Activated CD4-positive, alpha-beta T cell treated with anti-CD3 and anti-CD28 coated beads for 1 hour (primary cell): Measurements from ENCODE around the gene IFT52.
"Not testable (repeated sequence)": the region's sequence is repeated elsewhere in the genome, so short reads cannot be mapped to it uniquely, and the experiment has no call there.

Experiments used
- DNase-seq: peaks from one replicate; pipeline ENCODE4 v3.0.0-alpha.2; 2020

IFT52 gene

GRCh38 chr20:43568706-43569105 is 22.0 kb upstream of the IFT52 start:
- no peak for DNase-seq

GRCh38 chr20:43569282-43569681 is 21.5 kb upstream of the IFT52 start:
- no peak for DNase-seq

GRCh38 chr20:43570496-43570895 is 20.2 kb upstream of the IFT52 start:
- DNase-seq: no peak

- DNase-seq: no peak
Measured at GRCh38 chr20:43571310-43571709, 19.4 kb upstream of the IFT52 start.

- DNase-seq: no peak
Measured at GRCh38 chr20:43571771-43572170, 19.0 kb upstream of the IFT52 start.

DNA sequence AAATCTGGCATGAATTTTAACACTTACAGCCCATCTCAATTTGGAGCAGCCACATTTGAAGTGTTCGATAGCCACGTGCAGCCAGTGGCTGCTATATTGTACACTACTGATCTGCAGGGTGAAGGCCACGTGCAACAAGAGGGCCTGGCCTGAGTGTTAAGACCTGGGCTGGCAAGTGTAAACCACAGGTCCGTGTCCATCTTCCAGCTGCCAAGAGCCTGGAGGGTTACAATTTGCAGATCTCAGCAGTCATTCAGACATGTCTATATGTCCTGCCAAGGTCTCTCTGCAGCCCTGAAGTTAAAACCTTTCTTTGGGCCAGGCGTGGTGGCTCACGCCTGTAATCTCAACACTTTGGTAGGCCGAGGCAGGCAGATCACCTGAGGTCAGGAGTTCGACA is 17.8 kb upstream of the IFT52 start:
- DNase-seq: no peak

- DNase-seq: no peak
Measured at GRCh38 chr20:43576108-43576507, 14.6 kb upstream of the IFT52 start.

GRCh38 chr20:43579861-43580793 is 10.6 kb upstream of the IFT52 start:
- no peak for DNase-seq

DNA sequence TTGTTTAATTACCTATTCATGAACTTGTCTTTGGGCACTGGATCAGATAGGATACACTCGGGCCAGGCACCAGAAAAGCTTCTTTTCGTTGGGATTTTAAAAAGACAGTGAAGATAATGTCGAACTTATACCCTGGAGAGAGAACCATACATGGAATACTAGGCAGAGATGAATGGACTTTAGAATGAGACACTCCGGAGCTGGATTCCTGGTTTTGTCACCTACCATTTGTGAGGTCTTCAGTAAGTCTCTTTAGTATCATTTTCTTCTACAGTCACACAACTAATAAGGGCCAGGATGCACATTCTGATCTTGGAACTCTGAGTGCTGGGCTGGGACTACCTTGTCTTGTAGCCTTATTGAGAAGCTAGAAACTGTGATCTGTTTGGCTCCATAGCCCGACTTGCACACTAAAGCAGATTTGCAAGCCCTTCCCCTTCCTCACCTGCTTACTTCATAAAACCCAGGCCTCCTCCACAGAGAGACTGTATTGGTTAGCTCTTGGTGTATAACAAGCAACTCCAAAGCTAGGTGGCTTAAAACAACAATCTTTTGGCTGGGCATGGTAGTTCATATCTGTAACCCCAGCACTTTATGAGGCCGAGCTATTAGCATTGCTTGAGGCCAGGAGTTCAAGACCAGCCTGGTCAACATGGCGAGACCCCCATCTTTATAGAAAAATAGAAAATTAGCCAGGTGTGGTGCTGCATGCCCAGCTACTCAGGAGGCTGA is 7.4 kb upstream of the IFT52 start:
- no peak for DNase-seq

GRCh38 chr20:43583982-43584432 is 6.7 kb upstream of the IFT52 start:
- DNase-seq: no peak

DNA sequence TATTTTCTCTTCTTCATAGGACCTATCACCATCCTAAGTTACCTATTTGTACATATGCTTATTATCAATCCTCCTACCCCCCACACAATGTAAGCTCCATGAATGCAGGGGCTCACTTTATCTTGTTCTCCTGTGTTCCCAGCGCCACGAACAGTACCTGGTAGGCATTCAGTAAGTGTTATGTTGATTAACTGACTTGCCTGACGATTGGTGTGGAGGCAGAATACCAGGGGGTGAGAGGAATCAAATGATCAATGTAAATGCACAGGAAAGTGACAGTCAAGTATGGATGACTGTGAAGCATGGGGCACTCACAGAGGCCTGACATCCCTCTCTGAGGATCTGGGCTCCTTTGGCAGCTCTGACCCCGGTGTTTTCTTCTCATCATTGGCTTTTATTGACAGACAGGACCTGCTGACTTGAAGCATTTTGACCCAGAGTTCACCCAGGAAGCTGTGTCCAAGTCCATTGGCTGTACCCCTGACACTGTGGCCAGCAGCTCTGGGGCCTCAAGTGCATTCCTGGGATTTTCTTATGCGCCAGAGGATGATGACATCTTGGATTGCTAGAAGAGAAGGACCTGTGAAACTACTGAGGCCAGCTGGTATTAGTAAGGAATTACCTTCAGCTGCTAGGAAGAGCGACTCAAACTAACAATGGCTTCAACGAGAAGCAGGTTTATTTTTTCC is 6.1 kb upstream of the IFT52 start:
- no peak for DNase-seq

GRCh38 chr20:43586641-43587040 is 4.1 kb upstream of the IFT52 start:
- DNase-seq: no peak

GRCh38 chr20:43588526-43588925 is 2.2 kb upstream of the IFT52 start:
- not testable (repeated sequence) for DNase-seq

DNA sequence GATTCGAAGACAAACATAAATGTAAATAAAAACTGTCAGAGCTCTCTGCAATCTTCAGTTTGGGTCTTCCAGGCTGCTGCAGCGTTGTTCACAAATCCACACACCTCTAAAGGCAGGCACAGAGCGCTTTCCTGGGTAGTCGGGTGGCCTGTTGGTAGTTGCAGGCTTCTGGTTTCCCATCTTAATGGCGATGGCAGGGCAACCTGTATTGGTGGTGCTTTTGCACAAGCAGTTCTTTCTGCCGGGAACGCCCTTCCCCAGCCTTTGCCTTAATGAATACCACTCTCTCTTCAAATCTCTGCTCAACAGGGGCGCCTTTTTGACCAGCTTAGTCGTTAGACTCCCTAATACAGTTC is 723 bp upstream of the IFT52 start:
- DNase-seq: no peak

- not testable (repeated sequence) for DNase-seq
Measured at GRCh38 chr20:43601960-43602359, 11.2 kb downstream of the IFT52 start.

- DNase-seq: no peak
Measured at GRCh38 chr20:43603124-43603523, 12.4 kb downstream of the IFT52 start.

DNA sequence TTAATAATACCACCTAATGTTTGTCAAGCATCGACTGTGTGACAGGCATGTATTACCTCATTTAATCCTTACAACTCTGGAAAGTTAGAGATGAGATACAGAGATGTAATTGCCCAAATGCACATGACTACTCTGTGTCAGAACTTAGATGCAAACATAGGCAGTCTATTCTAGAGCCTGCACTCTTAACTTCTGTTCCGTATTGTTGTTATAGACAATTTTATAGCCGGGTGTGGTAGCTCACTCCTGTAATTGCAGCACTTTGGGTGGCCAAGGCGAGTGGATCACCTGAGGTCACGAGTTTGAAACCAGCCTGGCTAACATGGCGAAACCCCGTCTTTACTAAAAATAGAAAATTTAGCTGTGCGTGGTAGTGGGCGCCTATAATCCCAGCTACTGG is 15.0 kb downstream of the IFT52 start:
- DNase-seq: no peak

DNA sequence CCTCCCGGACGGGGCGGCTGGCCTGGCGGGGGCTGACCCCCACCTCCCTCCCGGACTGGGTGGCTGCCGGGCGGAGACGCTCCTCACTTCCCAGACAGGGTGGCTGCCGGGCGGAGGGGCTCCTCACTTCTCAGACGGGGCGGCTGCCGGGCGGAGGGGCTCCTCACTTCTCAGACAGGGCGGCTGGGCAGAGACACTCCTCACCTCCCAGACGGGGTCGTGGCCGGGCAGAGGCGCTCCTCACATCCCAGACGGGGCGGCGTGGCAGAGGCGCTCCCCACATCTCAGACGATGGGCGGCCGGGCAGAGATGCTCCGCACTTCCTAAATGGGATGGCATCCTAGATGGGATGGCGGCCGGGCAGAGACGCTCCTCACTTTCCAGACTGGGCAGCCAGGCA is 16.5 kb downstream of the IFT52 start:
- DNase-seq: not testable (repeated sequence)

DNA sequence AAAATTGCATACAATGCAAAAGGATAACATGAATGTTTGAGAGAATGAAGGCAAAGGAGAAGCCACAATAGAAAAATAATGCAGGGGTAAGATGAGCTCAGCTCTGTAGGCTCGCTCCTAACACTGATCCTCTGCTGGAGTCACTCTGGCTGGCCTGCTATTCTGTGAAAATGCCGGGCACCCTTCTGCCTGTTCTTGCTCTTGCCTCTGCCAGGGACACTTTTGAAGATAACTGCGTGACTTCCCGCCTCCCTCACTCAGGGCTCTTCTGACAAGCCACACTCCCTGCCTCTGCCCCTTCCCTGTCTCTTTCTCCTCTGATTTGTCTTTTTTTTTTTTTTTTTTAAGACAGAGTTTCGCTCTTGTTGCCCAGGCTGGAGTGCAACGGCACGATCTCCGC is 40.9 kb downstream of the IFT52 start:
- no peak for DNase-seq

DNA sequence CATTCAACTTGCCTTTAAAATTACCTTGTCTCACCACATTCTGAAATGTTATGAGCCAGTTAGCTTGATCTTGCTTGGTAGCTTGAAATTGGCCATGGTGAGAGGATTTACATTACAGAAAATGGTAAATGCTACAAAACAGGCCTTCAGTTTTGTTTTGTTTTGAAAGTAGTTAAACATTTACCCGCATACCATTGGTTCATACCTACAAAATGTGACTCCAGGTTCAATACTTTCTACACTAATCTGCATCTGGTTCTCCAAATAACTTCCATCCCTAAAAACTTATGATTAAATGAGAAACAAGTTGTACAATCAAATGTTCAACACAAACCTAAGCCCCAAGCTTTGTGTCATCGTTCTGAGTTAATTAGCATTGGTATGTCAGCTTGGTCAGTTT is 45.7 kb downstream of the IFT52 start:
- DNase-seq: no peak

DNA sequence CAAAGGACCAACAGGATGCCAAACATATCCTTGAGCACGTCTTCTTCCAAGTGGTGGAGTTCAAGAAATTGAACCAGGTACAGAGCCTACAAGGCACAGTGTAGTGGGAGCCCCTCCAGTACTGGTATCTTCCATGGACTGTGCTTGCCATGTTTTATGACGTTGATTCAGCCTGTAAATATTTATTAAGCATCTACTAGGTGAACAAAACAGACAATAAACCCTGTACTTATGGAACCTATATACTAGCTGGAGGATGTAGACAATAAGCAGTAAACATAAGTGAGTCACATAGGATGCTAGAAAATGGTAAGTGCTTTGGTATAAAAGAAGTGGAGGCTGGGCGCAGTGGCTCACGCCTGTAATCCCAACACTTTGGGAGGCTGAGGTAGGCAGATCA is 51.8 kb downstream of the IFT52 start:
- no peak for DNase-seq

GRCh38 chr20:43650997-43651525 is 60.3 kb downstream of the IFT52 start:
- no peak for DNase-seq

- DNase-seq: not testable (repeated sequence)
Measured at GRCh38 chr20:43651650-43652184, 61.0 kb downstream of the IFT52 start.
